Small intestine (tissue), 7 donors: ENCODE data around the gene ZNF165. TPM values are rescaled to one million over a fixed set of nuclear protein-coding genes. Genes with fewer than 3 reads are reported as not detected.

Source experiments
- DNase-seq, 2 donors: peaks; one replicate each; pipeline versions ENCODE4 v3.0.0 to v3.0.0-alpha.2; 2013
- FAIRE-seq: peaks from 2 replicates; lab custom pipeline; 2012; peaks lifted over from hg19 to GRCh38; lab: Jason Lieb, UNC
- H3K27ac ChIP-seq, 3 donors: one replicate each; pipeline ENCODE4 v1.5.1; 2013; ENCODE audit warnings: low read length in 2 of 3, mild to moderate bottlenecking in 2 of 3, control low read depth in 1 of 3, inconsistent platforms in 1 of 3, low read depth in 1 of 3, moderate library complexity in 1 of 3
- H3K27me3 ChIP-seq, 3 donors: one replicate each; pipeline ENCODE4 v1.6.1; 2013; ENCODE audit warnings: low read length in 3 of 3, inconsistent platforms in 1 of 3; ENCODE audit not compliant: control insufficient read depth in 3 of 3, insufficient read depth in 3 of 3
- H3K36me3 ChIP-seq, 3 donors: one replicate each; pipeline ENCODE4 v1.6.1; 2013; ENCODE audit warnings: low read length in 3 of 3, inconsistent platforms in 1 of 3, low read depth in 1 of 3, mild to moderate bottlenecking in 1 of 3, moderate library complexity in 1 of 3; ENCODE audit not compliant: control insufficient read depth in 3 of 3, insufficient read depth in 2 of 3
- H3K4me1 ChIP-seq, 3 donors: one replicate each; pipeline ENCODE4 v1.6.1; 2013; ENCODE audit warnings: low read length in 2 of 3, inconsistent platforms in 1 of 3, low read depth in 1 of 3, mild to moderate bottlenecking in 1 of 3, moderate library complexity in 1 of 3; ENCODE audit not compliant: control insufficient read depth in 3 of 3, insufficient read depth in 2 of 3
- H3K4me3 ChIP-seq, 3 donors: one replicate each; pipeline ENCODE4 v1.5.1; 2013; ENCODE audit warnings: low read length in 3 of 3, control low read depth in 1 of 3, inconsistent platforms in 1 of 3, low read depth in 1 of 3, mild to moderate bottlenecking in 1 of 3, moderate library complexity in 1 of 3
- H3K9me3 ChIP-seq, 2 donors: one replicate each; pipeline ENCODE4 v1.6.1; 2013; ENCODE audit warnings: low read depth in 1 of 2, low read length in 1 of 2; ENCODE audit not compliant: control insufficient read depth in 2 of 2, insufficient read depth in 1 of 2
- WGBS, 3 donors: extraction: QIAGEN DNeasy Blood & Tissue Kit; methylation state at CpG; one replicate each; pipeline ENCODE4 v1.1.7; 2013; 5-methylcytosine and 5-hydroxymethylcytosine counted together
- polyA plus RNA-seq, 4 donors: library from polyadenylated mRNA; stranded (reverse) in 3 of 4; unstranded in 1 of 4; fragments of 200-250 nt in 3 of 4; fragments of 120-200 nt in 1 of 4; gene quantifications; one replicate each; pipeline versions ENCODE4 v1.2.1 to v1.2.3, GENCODE V29; 2013
- donor health status: healthy with polysubstance abuse.
- donor health status: control.
- donor health status: control.
- donor health status: Bipolar disorder and iron deficiency.
- donor health status: healthy.

ZNF165 gene
- polyA plus RNA-seq, 4 donors: 2.7 to 4.3 (median 3.6) TPM

DNA sequence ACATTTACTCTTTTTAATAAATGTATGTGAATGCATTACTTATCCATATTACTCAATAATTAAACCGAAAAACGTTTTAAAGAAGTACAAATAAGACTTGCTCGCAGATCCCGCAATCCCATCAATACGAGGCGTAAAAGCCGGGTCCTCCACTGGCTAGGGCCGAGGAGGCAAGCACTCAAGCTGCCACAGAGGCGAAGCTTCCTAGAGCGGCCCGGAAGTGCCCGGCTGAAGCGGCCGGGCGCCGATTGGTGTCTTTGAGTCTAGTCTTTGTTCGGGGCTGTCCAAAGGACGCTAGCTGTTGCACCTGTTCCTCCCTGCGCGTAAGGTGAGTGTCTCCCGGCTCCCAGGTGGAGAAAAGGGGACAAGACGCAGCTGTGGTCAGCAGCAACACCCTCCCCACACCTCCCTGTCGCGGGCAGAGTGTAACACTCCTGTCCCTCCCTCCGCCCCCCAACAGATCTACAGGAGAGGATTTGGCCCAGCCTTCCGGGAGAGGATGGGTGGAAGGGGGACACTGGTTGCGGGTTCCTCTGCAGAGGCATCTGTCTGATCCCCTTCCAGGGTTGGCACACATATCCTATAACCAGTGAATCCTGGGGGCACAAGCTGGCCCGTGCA lies 44.1 kb downstream of the ZNF165 start, which contains the start of gene ZSCAN16:
Gene ZSCAN16, plus strand, starts transcription at position 260 of the 621 bp plus-strand sequence. CDS start 835 bp downstream, outside the sequence.
- DNase-seq (peak; percentile 90 to 93), FAIRE-seq (no peak)
- H3K4me3 ChIP-seq: peak within 1 kb of the TSS; percentile 59 to 81 (median 72)
- peak within 1 kb of the TSS; percentile 38 to 80 (median 77) for H3K27ac ChIP-seq
- peaks cover 0 to 2% (median 0%) of the 10 kb centered on the region in 3 donors for H3K4me1 ChIP-seq
- WGBS, 3 donors: 0 to 1% (median 0%) methylated on average over 26 to 28 of the region's 28 CpGs
- H3K36me3 ChIP-seq: peaks cover under 1 to 8% (median 7%) of the 10 kb centered on the region in 3 donors
- H3K9me3 ChIP-seq: no peaks in the 10 kb centered on the region
- H3K27me3 ChIP-seq: no peaks in the 10 kb centered on the region

DNA sequence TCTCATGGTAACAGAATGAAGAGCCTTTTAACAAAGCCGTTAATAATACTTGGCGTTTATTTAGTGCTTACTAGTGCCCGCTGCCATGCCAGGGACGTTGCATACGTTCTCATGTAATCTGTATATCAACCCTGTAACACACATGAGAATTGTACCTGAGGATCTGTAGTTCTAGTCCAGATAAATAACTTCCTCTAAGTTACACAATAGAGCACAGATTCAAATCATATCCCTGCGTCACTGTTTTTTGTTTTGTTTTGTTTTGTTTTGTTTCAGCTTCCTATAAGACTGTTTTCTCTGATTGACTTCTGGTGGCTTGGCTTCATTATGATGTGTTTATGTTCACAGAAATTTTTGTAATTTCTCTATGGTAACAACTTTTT lies 44.6 kb downstream of the ZNF165 start:
- no peaks in the 10 kb centered on the region for H3K9me3 ChIP-seq
- H3K27me3 ChIP-seq: no peaks in the 10 kb centered on the region
- FAIRE-seq: no peak
- no peak for DNase-seq
- peak overlapping the region; percentile 59 to 81 (median 72) for H3K4me3 ChIP-seq
- peaks cover 0 to 2% (median 0%) of the 10 kb centered on the region in 3 donors for H3K4me1 ChIP-seq
- peak overlapping the region; percentile 38 to 80 (median 77) for H3K27ac ChIP-seq
- peaks cover 2 to 9% (median 7%) of the 10 kb centered on the region in 3 donors for H3K36me3 ChIP-seq
- 3 to 10% (median 4%) methylated on average over 6 of the region's 6 CpGs for WGBS, 3 donors

DNA sequence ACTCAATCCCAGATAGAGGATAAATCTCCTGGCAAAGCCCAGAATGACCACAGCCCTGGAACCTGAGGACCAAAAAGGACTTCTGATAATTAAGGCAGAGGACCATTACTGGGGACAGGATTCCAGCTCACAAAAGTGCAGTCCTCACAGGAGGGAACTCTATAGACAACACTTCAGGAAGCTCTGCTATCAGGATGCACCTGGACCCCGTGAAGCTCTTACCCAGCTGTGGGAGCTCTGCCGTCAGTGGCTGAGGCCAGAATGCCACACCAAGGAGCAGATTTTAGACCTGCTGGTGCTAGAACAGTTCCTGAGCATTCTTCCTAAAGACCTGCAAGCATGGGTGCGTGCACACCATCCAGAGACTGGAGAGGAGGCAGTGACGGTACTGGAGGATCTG lies 45.0 kb downstream of the ZNF165 start:
- 59 to 62% (median 60%) methylated on average over 4 of the region's 4 CpGs for whole genome bisulfite sequencing, 3 donors
- FAIRE-seq: no peak
- peak overlapping the region in 1 of 3 donors; percentile 65 for H3K27ac ChIP-seq
- DNase-seq: no peak
- peak overlapping the region in 1 of 3 donors; percentile 72 for H3K4me3 ChIP-seq
- H3K27me3 ChIP-seq: no peaks in the 10 kb centered on the region
- H3K36me3 ChIP-seq: peaks cover 2 to 9% (median 6%) of the 10 kb centered on the region in 3 donors
- no peaks in the 10 kb centered on the region for H3K9me3 ChIP-seq
- peaks cover 0 to 2% (median 0%) of the 10 kb centered on the region in 3 donors for H3K4me1 ChIP-seq

GRCh38 chr6:28134015-28134414 lies 53.6 kb downstream of the ZNF165 start:
- Histone ChIP-seq H3K9me3 (no peaks in the 10 kb centered on the region), H3K4me3 (no peak overlapping the region), H3K36me3 (peaks cover 2 to 6% (median 3%) of the 10 kb centered on the region in 3 donors), H3K27ac (no peak overlapping the region), H3K4me1 (peaks cover 0 to 3% (median 3%) of the 10 kb centered on the region in 3 donors), H3K27me3 (no peaks in the 10 kb centered on the region)
- FAIRE-seq (no peak), DNase-seq (peak in 1 of 2 donors; percentile 23)
- 54 to 61% (median 59%) methylated on average over 3 of the region's 3 CpGs for WGBS, 3 donors

- Histone ChIP-seq H3K27me3 (no peaks in the 10 kb centered on the region), H3K27ac (no peak overlapping the region), H3K9me3 (no peaks in the 10 kb centered on the region), H3K4me1 (peaks cover 0 to 3% (median 3%) of the 10 kb centered on the region in 3 donors), H3K36me3 (peaks cover 0 to 6% (median 0%) of the 10 kb centered on the region in 3 donors), H3K4me3 (no peak overlapping the region)
- WGBS, 3 donors: 48 to 78% (median 58%) methylated on average over 1 of the region's 1 CpG
- DNase-seq: no peak
- no peak for FAIRE-seq
Measured at GRCh38 chr6:28134716-28135115, 54.3 kb downstream of the ZNF165 start.

DNA sequence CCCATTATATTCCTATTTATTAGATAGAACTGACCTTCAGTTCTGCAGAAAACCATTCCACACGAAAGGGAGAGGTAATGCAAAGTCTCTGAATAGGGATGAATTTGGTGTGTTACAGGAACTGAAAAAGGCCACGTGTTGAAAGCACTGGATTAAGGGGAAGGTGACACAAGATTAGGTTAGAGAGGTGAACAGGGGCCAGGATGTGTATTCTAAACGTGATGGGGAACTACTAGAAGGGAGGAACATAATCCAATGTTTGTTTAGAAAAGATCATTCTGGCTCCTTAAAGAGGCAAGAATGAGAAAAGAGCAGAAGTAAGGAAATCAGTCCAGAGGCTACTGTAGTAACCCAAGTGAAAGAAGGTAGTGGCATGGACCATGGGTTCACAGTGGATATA lies 55.0 kb downstream of the ZNF165 start:
- FAIRE-seq (no peak), DNase-seq (no peak)
- Histone ChIP-seq H3K36me3 (peaks cover 0 to 5% (median 0%) of the 10 kb centered on the region in 3 donors), H3K4me1 (peaks cover 0 to 3% (median 3%) of the 10 kb centered on the region in 3 donors), H3K4me3 (no peak overlapping the region), H3K27ac (no peak overlapping the region), H3K27me3 (no peaks in the 10 kb centered on the region), H3K9me3 (no peaks in the 10 kb centered on the region)
- 29 to 32% (median 29%) methylated on average over 3 of the region's 3 CpGs for WGBS, 3 donors

- no peaks in the 10 kb centered on the region for H3K9me3 ChIP-seq
- H3K4me1 ChIP-seq: peaks cover 0 to 3% (median 3%) of the 10 kb centered on the region in 3 donors
- H3K27me3 ChIP-seq: no peaks in the 10 kb centered on the region
- FAIRE-seq (no peak), DNase-seq (peak; percentile 83 to 91)
- WGBS, 3 donors: 0% methylated on average over 58 of the region's 58 CpGs
- H3K36me3 ChIP-seq: no peaks in the 10 kb centered on the region
- H3K4me3 ChIP-seq: peak overlapping the region; percentile 59 to 89 (median 84)
- H3K27ac ChIP-seq: peak overlapping the region; percentile 84 to 90 (median 85)
Measured at GRCh38 chr6:28136585-28137504, 56.5 kb downstream of the ZNF165 start.

DNA sequence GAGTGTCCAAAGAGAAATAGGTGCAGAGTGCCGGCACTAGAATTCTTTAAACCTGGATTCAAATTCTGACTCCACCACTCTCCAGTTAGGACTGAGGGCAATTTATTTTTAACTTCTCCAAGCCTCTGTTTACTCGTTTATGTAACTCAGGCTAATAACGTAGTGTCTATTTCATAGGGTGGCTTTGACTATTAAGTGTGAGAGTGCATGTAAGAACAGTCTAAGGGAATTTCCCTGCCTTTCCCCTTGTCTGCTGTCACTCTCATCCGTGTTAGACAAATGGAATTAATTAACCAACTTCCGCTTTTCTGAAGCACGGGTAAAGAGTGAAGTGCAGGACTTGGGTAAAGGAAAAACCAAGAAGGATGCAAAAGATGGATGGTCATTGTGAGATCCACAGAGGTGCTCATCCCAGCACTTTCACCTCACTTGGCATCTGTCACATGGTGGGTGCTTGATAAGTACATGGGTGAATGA lies 57.2 kb downstream of the ZNF165 start:
- DNase-seq (peak; percentile 31 to 46), FAIRE-seq (no peak)
- H3K27ac ChIP-seq: peak overlapping the region; percentile 84 to 90 (median 85)
- no peaks in the 10 kb centered on the region for H3K9me3 ChIP-seq
- H3K27me3 ChIP-seq: no peaks in the 10 kb centered on the region
- H3K4me1 ChIP-seq: peaks cover 0 to 3% (median 3%) of the 10 kb centered on the region in 3 donors
- H3K4me3 ChIP-seq: peak overlapping the region; percentile 59 to 89 (median 84)
- H3K36me3 ChIP-seq: no peaks in the 10 kb centered on the region
- WGBS, 3 donors: 0 to 1% (median 1%) methylated on average over 6 of the region's 6 CpGs
